Smooth muscle cell of the umbilical artery (primary cell): ENCODE measurements around the gene SLC35F5. TPM values are rescaled to one million over a fixed set of nuclear protein-coding genes. Genes with fewer than 3 reads are reported as not detected.

Experiments
- total RNA-seq: library from RNA; depleted of rRNA; stranded (reverse); fragments of >200 nt; gene quantifications from 2 replicates; pipeline ENCODE4 v1.2.3, GENCODE V29; 2014

The SLC35F5 gene, protein sequence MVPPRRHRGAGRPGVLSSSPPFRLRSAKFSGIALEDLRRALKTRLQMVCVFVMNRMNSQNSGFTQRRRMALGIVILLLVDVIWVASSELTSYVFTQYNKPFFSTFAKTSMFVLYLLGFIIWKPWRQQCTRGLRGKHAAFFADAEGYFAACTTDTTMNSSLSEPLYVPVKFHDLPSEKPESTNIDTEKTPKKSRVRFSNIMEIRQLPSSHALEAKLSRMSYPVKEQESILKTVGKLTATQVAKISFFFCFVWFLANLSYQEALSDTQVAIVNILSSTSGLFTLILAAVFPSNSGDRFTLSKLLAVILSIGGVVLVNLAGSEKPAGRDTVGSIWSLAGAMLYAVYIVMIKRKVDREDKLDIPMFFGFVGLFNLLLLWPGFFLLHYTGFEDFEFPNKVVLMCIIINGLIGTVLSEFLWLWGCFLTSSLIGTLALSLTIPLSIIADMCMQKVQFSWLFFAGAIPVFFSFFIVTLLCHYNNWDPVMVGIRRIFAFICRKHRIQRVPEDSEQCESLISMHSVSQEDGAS
- 114 and 155 TPM in 2 replicates for total RNA-seq

DNA sequence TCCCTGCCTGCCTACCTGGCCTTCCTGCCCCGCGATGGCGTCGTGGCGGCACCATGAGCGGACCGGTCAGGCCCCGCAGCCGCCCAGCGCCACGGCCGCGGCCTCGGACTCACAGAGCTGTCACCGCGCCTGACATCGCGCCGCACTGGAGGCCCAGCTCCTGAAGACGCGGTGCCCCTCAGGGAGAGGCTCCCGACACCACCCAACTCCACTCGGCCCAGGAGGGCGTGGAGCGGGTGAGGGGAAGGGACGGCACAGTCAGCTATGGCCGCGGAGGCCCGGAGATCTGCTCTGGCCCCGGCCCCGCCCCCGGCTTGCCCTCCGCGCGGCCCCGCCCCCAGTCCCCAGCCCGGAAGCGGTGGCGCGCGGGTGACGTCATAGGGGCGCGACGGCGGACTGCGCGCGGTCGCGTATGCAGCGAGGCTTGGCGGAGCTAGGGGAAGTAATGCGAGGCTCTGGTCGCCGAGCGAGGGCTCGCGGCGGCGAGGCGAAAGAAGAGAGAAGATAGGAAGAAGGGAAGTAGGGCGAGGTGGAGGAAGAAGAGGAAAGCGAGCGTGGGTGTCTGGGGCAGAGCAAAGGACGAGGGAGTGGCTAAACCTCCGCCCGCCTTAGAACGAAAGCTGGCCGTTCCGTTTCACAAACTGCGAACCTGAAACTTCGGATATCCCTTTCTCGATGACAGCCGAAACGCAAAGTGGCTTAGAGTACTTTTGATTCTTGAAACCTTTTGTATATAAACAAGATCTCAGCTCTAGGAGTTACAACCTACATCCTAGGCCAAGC lies at the start of gene SLC35F5:
Gene SLC35F5 (minus strand): TSS at position 288 of the 783 bp plus-strand sequence. CDS start 233 bp downstream, at position 55.

Other genes starting within 250 kb of the SLC35F5 start
- 10.1 and 11.0 TPM in 2 replicates for gene RABL2A, start 129.4 kb downstream of the SLC35F5 start, total RNA-seq
- gene ACTR3, start 133.4 kb upstream of the SLC35F5 start, total RNA-seq, result 318 and 523 TPM in 2 replicates